ENCODE measurements around the gene DALRD3.

The DALRD3 gene

DNA sequence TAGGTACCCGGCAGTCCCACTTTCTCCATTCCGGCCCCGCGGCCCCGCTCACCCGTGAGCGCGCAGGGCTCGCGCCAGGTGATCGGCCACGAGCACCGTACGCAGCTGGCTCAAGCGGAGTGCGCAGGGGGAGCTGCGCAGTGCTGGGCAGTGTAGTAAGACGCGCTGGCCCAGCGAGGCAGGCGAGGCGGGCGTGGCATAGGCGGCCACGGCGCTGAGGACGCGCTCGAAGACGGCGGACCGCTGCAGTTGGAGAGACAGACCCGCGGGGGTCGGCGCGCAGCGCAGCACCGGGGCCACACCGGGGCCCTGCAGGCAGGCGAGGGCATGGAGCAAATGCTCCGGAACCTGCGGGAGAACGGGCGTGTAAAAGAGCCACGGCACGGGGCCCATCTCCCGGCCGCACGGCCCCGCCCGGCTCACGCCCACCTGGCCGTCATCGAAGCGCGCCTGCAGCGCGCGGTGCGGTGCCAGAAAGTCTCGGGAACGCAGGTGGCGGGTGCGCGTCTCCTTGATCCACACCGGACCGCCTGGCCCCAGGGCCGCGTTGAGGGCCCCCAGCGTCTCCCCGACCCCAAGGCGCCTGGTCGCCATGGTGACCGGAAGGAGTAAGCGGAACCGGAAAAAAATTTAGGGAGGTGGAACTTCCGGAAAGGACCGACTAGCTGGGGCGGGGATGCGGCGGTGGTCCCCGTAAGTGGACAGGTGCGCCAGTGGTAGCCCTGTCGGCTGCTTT lies at the start of gene DALRD3 (continued):
- TF ChIP-seq ZNF645 (tag by site-specific recombination; IDR thresholded peaks at IDR 0.05) (no peak), ZNF777 (tag by site-specific recombination; IDR thresholded peaks at IDR 0.05; ENCODE audit: borderline replicate concordance) (peak; percentile 14; the same call in 1 of the 2 replicates), ZIC2 (tag by site-specific recombination; IDR thresholded peaks at IDR 0.05) (no peak; the same call in 1 of the 2 replicates), GFI1B (tag by site-specific recombination; IDR thresholded peaks at IDR 0.05) (no peak), ZNF629 (tag by site-specific recombination; IDR thresholded peaks at IDR 0.05) (peak; percentile 28; the same call in 1 of the 2 replicates), ZNF416 (tag by site-specific recombination; IDR thresholded peaks at IDR 0.05) (no peak), HOXC10 (CRISPR knock-in tag; IDR thresholded peaks at IDR 0.05) (no peak; the same call in 1 of the 2 replicates), ZBTB8A (tag by site-specific recombination; IDR thresholded peaks at IDR 0.05) (peak; percentile 41; the same call in 1 of the 2 replicates), GLI4 (tag by site-specific recombination; IDR thresholded peaks at IDR 0.05) (no peak), ZNF391 (tag by site-specific recombination; IDR thresholded peaks at IDR 0.05; ENCODE audit: borderline replicate concordance, low read depth) (peak; percentile 56; the same call in 1 of the 2 replicates), ZNF76 (tag by site-specific recombination; IDR thresholded peaks at IDR 0.05; ENCODE audit: borderline replicate concordance, low read depth) (peak; percentile 39; the same call in 1 of the 2 replicates), KLF7 (tag by site-specific recombination; IDR thresholded peaks at IDR 0.05; ENCODE audit: borderline replicate concordance) (peak; percentile 69; the same call in 1 of the 2 replicates), ZNF37A (tag by site-specific recombination; IDR thresholded peaks at IDR 0.05) (no peak), ZNF10 (tag by site-specific recombination; IDR thresholded peaks at IDR 0.05) (no peak), ZNF776 (tag by site-specific recombination; IDR thresholded peaks at IDR 0.05; ENCODE audit: borderline replicate concordance) (no peak), ZNF837 (tag by site-specific recombination; IDR thresholded peaks at IDR 0.05) (0 out of 2 replicates have a peak, but pooled peaks have one; percentile 24), ZNF19 (tag by site-specific recombination; IDR thresholded peaks at IDR 0.05; ENCODE audit: low read depth) (no peak), ZEB2 (tag by site-specific recombination; IDR thresholded peaks at IDR 0.05) (peak; percentile 79), ZBTB48 (tag by site-specific recombination; IDR thresholded peaks at IDR 0.05) (0 out of 2 replicates have a peak, but pooled peaks have one; percentile 25), OVOL3 (tag by site-specific recombination; IDR thresholded peaks at IDR 0.05) (no peak), ZNF311 (tag by site-specific recombination; IDR thresholded peaks at IDR 0.05; ENCODE audit: borderline replicate concordance) (no peak), HOXA7 (CRISPR knock-in tag; IDR thresholded peaks at IDR 0.05; ENCODE audit: borderline replicate concordance) (no peak)
- TF ChIP-seq, protein P1, sequence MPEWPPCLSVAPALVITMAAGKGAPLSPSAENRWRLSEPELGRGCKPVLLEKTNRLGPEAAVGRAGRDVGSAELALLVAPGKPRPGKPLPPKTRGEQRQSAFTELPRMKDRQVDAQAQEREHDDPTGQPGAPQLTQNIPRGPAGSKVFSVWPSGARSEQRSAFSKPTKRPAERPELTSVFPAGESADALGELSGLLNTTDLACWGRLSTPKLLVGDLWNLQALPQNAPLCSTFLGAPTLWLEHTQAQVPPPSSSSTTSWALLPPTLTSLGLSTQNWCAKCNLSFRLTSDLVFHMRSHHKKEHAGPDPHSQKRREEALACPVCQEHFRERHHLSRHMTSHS (tag by site-specific recombination; IDR thresholded peaks at IDR 0.05): no peak
- TF ChIP-seq, protein P2, sequence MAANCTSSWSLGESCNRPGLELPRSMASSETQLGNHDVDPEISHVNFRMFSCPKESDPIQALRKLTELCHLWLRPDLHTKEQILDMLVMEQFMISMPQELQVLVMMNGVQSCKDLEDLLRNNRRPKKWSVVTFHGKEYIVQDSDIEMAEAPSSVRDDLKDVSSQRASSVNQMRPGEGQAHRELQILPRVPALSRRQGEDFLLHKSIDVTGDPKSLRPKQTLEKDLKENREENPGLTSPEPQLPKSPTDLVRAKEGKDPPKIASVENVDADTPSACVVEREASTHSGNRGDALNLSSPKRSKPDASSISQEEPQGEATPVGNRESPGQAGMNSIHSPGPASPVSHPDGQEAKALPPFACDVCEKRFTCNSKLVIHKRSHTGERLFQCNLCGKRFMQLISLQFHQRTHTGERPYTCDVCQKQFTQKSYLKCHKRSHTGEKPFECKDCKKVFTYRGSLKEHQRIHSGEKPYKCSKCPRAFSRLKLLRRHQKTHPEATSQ (tag by site-specific recombination; IDR thresholded peaks at IDR 0.05): no peak
- TF ChIP-seq, protein P3, sequence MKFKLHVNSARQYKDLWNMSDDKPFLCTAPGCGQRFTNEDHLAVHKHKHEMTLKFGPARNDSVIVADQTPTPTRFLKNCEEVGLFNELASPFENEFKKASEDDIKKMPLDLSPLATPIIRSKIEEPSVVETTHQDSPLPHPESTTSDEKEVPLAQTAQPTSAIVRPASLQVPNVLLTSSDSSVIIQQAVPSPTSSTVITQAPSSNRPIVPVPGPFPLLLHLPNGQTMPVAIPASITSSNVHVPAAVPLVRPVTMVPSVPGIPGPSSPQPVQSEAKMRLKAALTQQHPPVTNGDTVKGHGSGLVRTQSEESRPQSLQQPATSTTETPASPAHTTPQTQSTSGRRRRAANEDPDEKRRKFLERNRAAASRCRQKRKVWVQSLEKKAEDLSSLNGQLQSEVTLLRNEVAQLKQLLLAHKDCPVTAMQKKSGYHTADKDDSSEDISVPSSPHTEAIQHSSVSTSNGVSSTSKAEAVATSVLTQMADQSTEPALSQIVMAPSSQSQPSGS (tag by site-specific recombination; IDR thresholded peaks at IDR 0.05; ENCODE audit: low read depth): no peak
- TF ChIP-seq, protein P4, sequence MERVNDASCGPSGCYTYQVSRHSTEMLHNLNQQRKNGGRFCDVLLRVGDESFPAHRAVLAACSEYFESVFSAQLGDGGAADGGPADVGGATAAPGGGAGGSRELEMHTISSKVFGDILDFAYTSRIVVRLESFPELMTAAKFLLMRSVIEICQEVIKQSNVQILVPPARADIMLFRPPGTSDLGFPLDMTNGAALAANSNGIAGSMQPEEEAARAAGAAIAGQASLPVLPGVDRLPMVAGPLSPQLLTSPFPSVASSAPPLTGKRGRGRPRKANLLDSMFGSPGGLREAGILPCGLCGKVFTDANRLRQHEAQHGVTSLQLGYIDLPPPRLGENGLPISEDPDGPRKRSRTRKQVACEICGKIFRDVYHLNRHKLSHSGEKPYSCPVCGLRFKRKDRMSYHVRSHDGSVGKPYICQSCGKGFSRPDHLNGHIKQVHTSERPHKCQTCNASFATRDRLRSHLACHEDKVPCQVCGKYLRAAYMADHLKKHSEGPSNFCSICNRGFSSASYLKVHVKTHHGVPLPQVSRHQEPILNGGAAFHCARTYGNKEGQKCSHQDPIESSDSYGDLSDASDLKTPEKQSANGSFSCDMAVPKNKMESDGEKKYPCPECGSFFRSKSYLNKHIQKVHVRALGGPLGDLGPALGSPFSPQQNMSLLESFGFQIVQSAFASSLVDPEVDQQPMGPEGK (tag by site-specific recombination; IDR thresholded peaks at IDR 0.05): peak; percentile 95
- TF ChIP-seq, protein P5, sequence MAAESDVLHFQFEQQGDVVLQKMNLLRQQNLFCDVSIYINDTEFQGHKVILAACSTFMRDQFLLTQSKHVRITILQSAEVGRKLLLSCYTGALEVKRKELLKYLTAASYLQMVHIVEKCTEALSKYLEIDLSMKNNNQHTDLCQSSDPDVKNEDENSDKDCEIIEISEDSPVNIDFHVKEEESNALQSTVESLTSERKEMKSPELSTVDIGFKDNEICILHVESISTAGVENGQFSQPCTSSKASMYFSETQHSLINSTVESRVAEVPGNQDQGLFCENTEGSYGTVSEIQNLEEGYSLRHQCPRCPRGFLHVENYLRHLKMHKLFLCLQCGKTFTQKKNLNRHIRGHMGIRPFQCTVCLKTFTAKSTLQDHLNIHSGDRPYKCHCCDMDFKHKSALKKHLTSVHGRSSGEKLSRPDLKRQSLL (tag by site-specific recombination; IDR thresholded peaks at IDR 0.05): peak; percentile 35; the same call in 1 of the 2 replicates
- TF ChIP-seq, protein P6, sequence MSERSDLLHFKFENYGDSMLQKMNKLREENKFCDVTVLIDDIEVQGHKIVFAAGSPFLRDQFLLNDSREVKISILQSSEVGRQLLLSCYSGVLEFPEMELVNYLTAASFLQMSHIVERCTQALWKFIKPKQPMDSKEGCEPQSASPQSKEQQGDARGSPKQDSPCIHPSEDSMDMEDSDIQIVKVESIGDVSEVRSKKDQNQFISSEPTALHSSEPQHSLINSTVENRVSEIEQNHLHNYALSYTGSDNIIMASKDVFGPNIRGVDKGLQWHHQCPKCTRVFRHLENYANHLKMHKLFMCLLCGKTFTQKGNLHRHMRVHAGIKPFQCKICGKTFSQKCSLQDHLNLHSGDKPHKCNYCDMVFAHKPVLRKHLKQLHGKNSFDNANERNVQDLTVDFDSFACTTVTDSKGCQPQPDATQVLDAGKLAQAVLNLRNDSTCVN (tag by site-specific recombination; optimal IDR thresholded peaks at IDR 0.05): peak; percentile 98

All from HEK293 (cell line).